GM23248 (cell line): ENCODE results near the gene PON2. TPM values are rescaled to one million over a fixed set of nuclear protein-coding genes. Genes with fewer than 3 reads are reported as not detected.

Source experiments
- DNase-seq: peaks from one replicate; pipeline ENCODE4 v3.0.0-alpha.2; 2015
- H2AFZ ChIP-seq: fragments of 200-600 bp; sonication (generic); 2 replicates; pipeline ENCODE4 v1.6.1; 2016; ENCODE audit warnings: antibody characterized with exemption
- H3F3A ChIP-seq: fragments of 200-600 bp; sonication (generic); 2 replicates; pipeline ENCODE4 v1.6.1; 2016; ENCODE audit warnings: mild to moderate bottlenecking, antibody characterized with exemption, mixed run types; ENCODE audit not compliant: insufficient read depth
- H3K27ac ChIP-seq: fragments of 200-600 bp; sonication (generic); 2 replicates; pipeline ENCODE4 v1.5.1; 2016; ENCODE audit warnings: mild to moderate bottlenecking
- H3K27me3 ChIP-seq: fragments of 200-600 bp; sonication (generic); replicated peaks from 2 replicates; pipeline ENCODE4 v1.6.1; 2016; ENCODE audit warnings: mild to moderate bottlenecking; ENCODE audit not compliant: insufficient read depth
- H3K36me3 ChIP-seq: fragments of 200-600 bp; sonication (generic); 2 replicates; pipeline ENCODE4 v1.6.1; 2016; ENCODE audit warnings: low read depth, mild to moderate bottlenecking
- H3K4me1 ChIP-seq: fragments of 200-600 bp; sonication (generic); 2 replicates; pipeline ENCODE4 v1.6.1; 2016; ENCODE audit warnings: mild to moderate bottlenecking; ENCODE audit not compliant: insufficient read depth
- H3K4me2 ChIP-seq: fragments of 200-600 bp; sonication (generic); one replicate; pipeline ENCODE4 v1.6.1; 2016; ENCODE audit warnings: mild to moderate bottlenecking; ENCODE audit not compliant: unreplicated experiment
- H3K4me3 ChIP-seq: fragments of 200-600 bp; sonication (generic); 2 replicates; pipeline ENCODE4 v1.5.1; 2016; ENCODE audit warnings: mild to moderate bottlenecking
- H3K79me2 ChIP-seq: fragments of 200-600 bp; sonication (generic); 2 replicates; pipeline ENCODE4 v1.6.1; 2016; ENCODE audit warnings: mild to moderate bottlenecking; ENCODE audit not compliant: insufficient read depth
- H3K9ac ChIP-seq: fragments of 200-600 bp; sonication (generic); 2 replicates; pipeline ENCODE4 v1.6.1; 2016; ENCODE audit warnings: mild to moderate bottlenecking
- H3K9me2 ChIP-seq: fragments of 200-600 bp; sonication (generic); 2 replicates; pipeline ENCODE4 v1.6.1; 2016; ENCODE audit warnings: mixed run types, mild to moderate bottlenecking, moderate library complexity; ENCODE audit not compliant: insufficient read depth
- H3K9me3 ChIP-seq: fragments of 200-600 bp; sonication (generic); one replicate; pipeline ENCODE4 v1.6.1; 2017; ENCODE audit warnings: low read depth
- H4K20me1 ChIP-seq: fragments of 200-600 bp; sonication (generic); 2 replicates; pipeline ENCODE4 v1.6.0; 2016; ENCODE audit not compliant: insufficient read depth
- EZH2 ChIP-seq: fragments of 200-600 bp; sonication (generic); IDR thresholded peaks from 2 replicates; pipeline ENCODE4 v1.6.1; 2018; ENCODE audit warnings: antibody characterized with exemption, mild to moderate bottlenecking; ENCODE audit not compliant: insufficient read depth, poor library complexity, severe bottlenecking
- EZH2phosphoT487 ChIP-seq: fragments of 200-600 bp; sonication (generic); IDR thresholded peaks from 2 replicates; pipeline ENCODE4 v1.6.1; 2018; ENCODE audit warnings: antibody characterized with exemption, moderate library complexity, mild to moderate bottlenecking, low read depth; ENCODE audit not compliant: insufficient read depth
- WGBS, 2 experiments: methylation state at CpG; one replicate each; pipeline ENCODE4 v1.1.6; 2015 to 2017; ENCODE audit warnings: low lambda C conversion rate in 2 of 2, low coverage in 1 of 2; ENCODE audit errors: missing lambda C conversion rate in 2 of 2; 5-methylcytosine and 5-hydroxymethylcytosine counted together
- in situ Hi-C: fragments of 300-500 bp; cut with MboI; formaldehyde crosslinking; loops from 2 replicates; pipeline ENCODE4 v1.15.0; 2020
- polyA plus RNA-seq: library from polyadenylated mRNA; unstranded; fragments of >200 nt; fragmentation: Nextera tagmentation; extraction: Ambion mirVana; gene quantifications from 2 replicates; pipeline ENCODE4 v1.2.1, GENCODE V29; 2016
- total RNA-seq: library from RNA; depleted of rRNA; stranded (reverse); fragments of >200 nt; shearing (Covaris generic); gene quantifications from 2 replicates; pipeline ENCODE4 v1.2.3, GENCODE V29; 2014; rRNA removed

The PON2 gene
- total RNA-seq (60.7 and 65.6 TPM in 2 replicates), polyA plus RNA-seq (89.1 and 99.7 TPM in 2 replicates)

DNA sequence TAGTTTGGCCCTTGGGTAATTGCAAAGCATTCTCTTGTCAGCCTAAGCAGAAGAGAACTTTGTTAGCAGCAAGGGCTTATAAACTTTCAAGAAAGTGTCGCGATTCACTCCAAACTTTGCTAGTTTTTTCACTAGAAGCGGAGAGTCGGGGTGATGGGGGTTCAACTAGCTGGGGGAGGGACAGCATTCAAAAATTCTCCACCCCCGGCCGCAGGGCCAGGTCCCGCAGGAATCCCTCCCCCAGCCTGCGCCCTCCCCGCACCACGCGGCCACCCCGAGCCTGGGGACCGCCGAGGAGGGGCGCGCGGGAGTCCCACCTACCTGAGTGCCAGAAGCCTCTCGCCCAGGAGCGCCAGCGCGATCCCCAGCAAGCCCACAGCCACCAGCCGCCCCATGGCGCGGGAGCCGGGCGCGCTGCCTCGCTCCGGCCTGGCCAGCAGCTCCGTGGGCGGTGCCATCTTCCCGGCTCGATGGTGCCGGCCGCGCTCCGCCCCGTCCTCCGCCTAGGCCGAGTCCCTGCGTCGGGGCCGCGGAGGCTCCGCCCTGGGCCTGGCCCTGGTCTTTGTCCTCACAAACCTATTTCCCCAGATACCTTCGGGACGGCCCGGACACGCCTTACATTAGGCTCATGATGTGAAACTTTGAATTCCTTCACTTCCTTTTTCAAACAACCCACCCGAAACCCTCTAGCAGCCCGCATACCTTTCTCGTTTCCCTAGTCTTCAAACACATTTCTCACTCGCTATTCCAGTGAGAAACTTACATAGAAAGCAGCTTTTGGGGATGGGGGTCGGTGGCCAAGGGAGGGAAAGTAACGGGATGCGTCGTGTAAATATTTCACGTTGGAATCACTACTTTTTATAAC is at the start of gene PON2:
PON2 (minus strand) TSS at position 472 of the 865 bp plus-strand sequence; CDS start at position 395, 77 bp downstream.
- TF ChIP-seq EZH2phosphoT487 (no peak), EZH2 (no peak)
- no peaks in the 10 kb centered on the region for H3K9me2 ChIP-seq
- WGBS, 2 experiments, result 0 to 3% methylated on average over 18 to 57 of the region's 58 CpGs
- H4K20me1 ChIP-seq, result no peaks in the 10 kb centered on the region
- H3K79me2 ChIP-seq, result peaks cover 33% of the 10 kb centered on the region
- H3K9ac ChIP-seq, result peak within 1 kb of the TSS; percentile 92
- H3K4me1 ChIP-seq, result peaks cover 11% of the 10 kb centered on the region; the same call in 1 of the 2 replicates
- DNase-seq, result peak; percentile 94
- no peaks in the 10 kb centered on the region for H3K9me3 ChIP-seq
- in situ Hi-C loops, result no loop called here
- peaks cover 5% of the 10 kb centered on the region; the same call in 1 of the 2 replicates for H3F3A ChIP-seq
- H3K36me3 ChIP-seq, result no peaks in the 10 kb centered on the region
- H2AFZ ChIP-seq, result peak within 1 kb of the TSS; percentile 100
- peak within 1 kb of the TSS; percentile 82 for H3K27ac ChIP-seq
- H3K4me3 ChIP-seq, result peak within 1 kb of the TSS; percentile 86
- peak within 1 kb of the TSS; percentile 94 for H3K4me2 ChIP-seq
- no peaks in the 10 kb centered on the region for H3K27me3 ChIP-seq

GRCh38 chr7:95482424-95482823 is 47.6 kb upstream of the PON2 start:
- no peak for DNase-seq
- in situ Hi-C loops, result loop anchor here (25.0 kb wide), 1 partner anchor 1020 kb away; no protein-coding TSS in a partner anchor
- no peak overlapping the region for H3K27ac ChIP-seq
- H3K36me3 ChIP-seq, result no peaks in the 10 kb centered on the region
- no peaks in the 10 kb centered on the region for H4K20me1 ChIP-seq
- no peaks in the 10 kb centered on the region for H3K79me2 ChIP-seq
- no peaks in the 10 kb centered on the region for H3K4me1 ChIP-seq
- H3F3A ChIP-seq, result no peaks in the 10 kb centered on the region
- no peak overlapping the region for H3K4me3 ChIP-seq
- no peaks in the 10 kb centered on the region for H3K9me2 ChIP-seq
- H3K9ac ChIP-seq, result no peak overlapping the region
- peaks cover 33% of the 10 kb centered on the region for H3K27me3 ChIP-seq
- 50 to 71% methylated on average over 4 of the region's 4 CpGs for WGBS, 2 experiments
- no peaks in the 10 kb centered on the region for H3K9me3 ChIP-seq
- H3K4me2 ChIP-seq, result no peak overlapping the region
- TF ChIP-seq EZH2 (no peak), EZH2phosphoT487 (no peak)
- H2AFZ ChIP-seq, result no peak overlapping the region

- no peaks in the 10 kb centered on the region for H3K9me2 ChIP-seq
- no peak overlapping the region for H3K9ac ChIP-seq
- H3K27me3 ChIP-seq, result peaks cover 25% of the 10 kb centered on the region
- TF ChIP-seq EZH2 (no peak), EZH2phosphoT487 (no peak)
- H3K79me2 ChIP-seq, result no peaks in the 10 kb centered on the region
- WGBS, 2 experiments, result 68 to 76% methylated on average over 3 of the region's 3 CpGs
- H3K27ac ChIP-seq, result no peak overlapping the region
- no peaks in the 10 kb centered on the region for H3K9me3 ChIP-seq
- no peaks in the 10 kb centered on the region for H3K4me1 ChIP-seq
- no peaks in the 10 kb centered on the region for H4K20me1 ChIP-seq
- no peaks in the 10 kb centered on the region for H3K36me3 ChIP-seq
- H3K4me2 ChIP-seq, result no peak overlapping the region
- no peaks in the 10 kb centered on the region for H3F3A ChIP-seq
- no peak overlapping the region for H2AFZ ChIP-seq
- in situ Hi-C loops, result loop anchor here (25.0 kb wide), 1 partner anchor 1019 kb away; no protein-coding TSS in a partner anchor
- H3K4me3 ChIP-seq, result no peak overlapping the region
- no peak for DNase-seq
Observed at GRCh38 chr7:95481271-95482165, 46.7 kb upstream of the PON2 start.

DNA sequence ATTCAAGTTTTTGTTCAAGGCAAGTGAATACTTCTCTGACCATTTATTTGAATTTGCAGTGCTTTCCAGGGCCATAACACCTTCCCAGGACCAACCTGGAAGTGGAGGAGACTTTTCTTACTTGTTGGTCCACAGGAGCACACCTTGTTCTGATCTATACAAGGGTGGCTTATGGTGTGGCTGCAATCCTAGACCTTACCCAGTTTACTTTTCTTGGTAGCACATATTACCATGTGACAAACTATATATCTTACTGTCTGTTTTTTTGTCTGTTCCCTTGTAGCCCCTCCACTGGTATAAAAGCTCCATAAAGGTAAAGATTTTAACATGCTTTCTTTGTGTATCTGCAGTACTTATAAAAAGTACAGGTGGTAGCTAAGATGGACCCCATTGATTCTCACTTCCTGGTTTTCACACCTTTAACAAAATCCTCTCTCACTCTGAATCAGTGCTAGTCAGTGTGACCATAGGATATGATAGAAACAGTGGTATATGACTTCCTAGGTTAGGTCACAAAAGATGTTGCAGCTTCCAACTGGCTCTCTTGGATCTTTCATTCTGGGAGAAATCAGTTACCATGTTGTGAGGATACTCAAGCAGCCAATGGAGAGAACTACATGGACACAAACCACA is 45.3 kb upstream of the PON2 start:
- peaks cover 11% of the 10 kb centered on the region for H3K27me3 ChIP-seq
- no peaks in the 10 kb centered on the region for H3K9me3 ChIP-seq
- H4K20me1 ChIP-seq, result no peaks in the 10 kb centered on the region
- no peaks in the 10 kb centered on the region for H3F3A ChIP-seq
- no peaks in the 10 kb centered on the region for H3K36me3 ChIP-seq
- no peak overlapping the region for H3K4me3 ChIP-seq
- H3K79me2 ChIP-seq, result no peaks in the 10 kb centered on the region
- H3K9ac ChIP-seq, result no peak overlapping the region
- no peak overlapping the region for H3K4me2 ChIP-seq
- DNase-seq, result no peak
- H3K9me2 ChIP-seq, result no peaks in the 10 kb centered on the region
- no peak for TF ChIP-seq EZH2phosphoT487
- no peak for TF ChIP-seq EZH2
- H3K4me1 ChIP-seq, result no peaks in the 10 kb centered on the region
- in situ Hi-C loops, result loop anchor here (25.0 kb wide), 1 partner anchor 1018 kb away; no protein-coding TSS in a partner anchor
- H3K27ac ChIP-seq, result no peak overlapping the region
- H2AFZ ChIP-seq, result no peak overlapping the region
